Measurements from ENCODE around the gene FSHR. TPM values are rescaled to one million over a fixed set of nuclear protein-coding genes. Genes with fewer than 3 reads are reported as not detected.

Gene FSHR
- total and polyA plus RNA-seq, 2 of the 4 experiments (the other 2 are of a cell fraction) = not detected

- Histone ChIP-seq H3K9me1 (ENCODE audit: insufficient read depth, low read length) (no peaks in the 10 kb centered on the region), H2BK5ac (ENCODE audit: low read depth, low read length, poor library complexity, severe bottlenecking) (no peak overlapping the region), H2AK5ac (ENCODE audit: low read depth, low read length) (no peak overlapping the region), H3K4ac (ENCODE audit: low read depth, low read length) (no peak overlapping the region), H3K4me2 (ENCODE audit: low read depth, low read length) (no peak overlapping the region), H3K27ac (ENCODE audit: insufficient read depth, low read length) (no peak overlapping the region), H2AFZ (replicated peaks; ENCODE audit: low read length, poor library complexity) (no peak overlapping the region), H3K4me3 (ENCODE audit: insufficient read depth, low read depth, low read length) (no peak overlapping the region), H3K36me3 (ENCODE audit: control insufficient read depth, insufficient read depth, low read length) (no peaks in the 10 kb centered on the region), H2BK20ac (ENCODE audit: low read depth, low read length) (no peak overlapping the region), H3K23ac (ENCODE audit: low read depth, low read length) (no peak overlapping the region), H3K27me3 (ENCODE audit: control insufficient read depth, insufficient read depth, low read length) (no peaks in the 10 kb centered on the region), H3K79me1 (ENCODE audit: low read depth in 1 of 2, low read length in 2 of 2) (no peaks in the 10 kb centered on the region), H2BK15ac (ENCODE audit: low read depth, low read length) (no peak overlapping the region), H4K5ac (ENCODE audit: low read depth, low read length) (no peak overlapping the region), H3K9me3 (ENCODE audit: control insufficient read depth, insufficient read depth, low read length) (peaks cover 2% of the 10 kb centered on the region), H2BK120ac (ENCODE audit: low read depth, low read length) (no peak overlapping the region), H3K14ac (replicated peaks; ENCODE audit: low read depth, low read length) (no peak overlapping the region), H2AK9ac (replicated peaks; ENCODE audit: low read depth, low read length, poor library complexity) (no peak overlapping the region), H3K4me1 (ENCODE audit: control insufficient read depth, insufficient read depth, low read length) (no peaks in the 10 kb centered on the region), H4K20me1 (ENCODE audit: insufficient read depth, low read length) (no peaks in the 10 kb centered on the region), H4K8ac (ENCODE audit: low read depth in 2 of 2, low read length in 2 of 2) (no peak overlapping the region), H4K91ac (ENCODE audit: insufficient read depth, low read depth, low read length) (no peak overlapping the region), H3K9ac (ENCODE audit: low read depth, low read length) (no peak overlapping the region), H3K56ac (ENCODE audit: extremely low read depth, insufficient read depth, low read length) (no peak overlapping the region), H3K18ac (ENCODE audit: low read depth, low read length) (no peak overlapping the region)
- DNase-seq (no peak), ATAC-seq (ENCODE audit: low read depth) (no peak)
- TF ChIP-seq CHD1 (IDR thresholded peaks at IDR 0.05; ENCODE audit: low read depth, low read length) (no peak), NFE2L2 (IDR thresholded peaks at IDR 0.05; ENCODE audit: low read depth, low read length) (no peak), MXI1 (IDR thresholded peaks at IDR 0.05; ENCODE audit: borderline replicate concordance, low read depth, low read length) (no peak), CTCF (conservative IDR thresholded peaks at IDR 0.05; ENCODE audit: low read depth, low read length) (no peak)
- ChIA-PET POLR2A (ENCODE audit: unreplicated experiment) (no interaction called here), CTCF (interaction anchor here (0.6 kb wide), 1 partner anchor 440 kb away, joined by 3 read pairs; no protein-coding TSS in a partner anchor)
- no TSS peak for BruUV-seq (replicated peaks)
- intact Hi-C loops (cut with micrococcal nuclease) (no loop called here), in situ Hi-C loops (cut with MboI; ENCODE audit: low sequenced_read_pairs) (no loop called here), dilution Hi-C loops (cut with HindIII; ENCODE audit: low sequenced_read_pairs, unreplicated experiment) (no loop called here)
- WGBS, 2 experiments (ENCODE audit: extremely low coverage in 2 of 2, insufficient read length in 1 of 2) = no CpG with 5 or more reads among the region's 1 CpG
Measured at GRCh38 chr2:49129034-49129433, 25.3 kb downstream of the FSHR start.

Measured in IMR-90 (cell line).